ENCODE measurements around the gene IGSF8. TPM values are rescaled to one million over a fixed set of nuclear protein-coding genes. Genes with fewer than 3 reads are reported as not detected.

Gene IGSF8
- polyA plus RNA-seq, 1 donor = 16.7 TPM

GRCh38 chr1:160107512-160107911 is 9.1 kb upstream of the IGSF8 start:
- DNase-seq (ENCODE audit: low read depth) = no peak

GRCh38 chr1:160105155-160105554 is 6.7 kb upstream of the IGSF8 start:
- no peak for DNase-seq (ENCODE audit: low read depth)

DNA sequence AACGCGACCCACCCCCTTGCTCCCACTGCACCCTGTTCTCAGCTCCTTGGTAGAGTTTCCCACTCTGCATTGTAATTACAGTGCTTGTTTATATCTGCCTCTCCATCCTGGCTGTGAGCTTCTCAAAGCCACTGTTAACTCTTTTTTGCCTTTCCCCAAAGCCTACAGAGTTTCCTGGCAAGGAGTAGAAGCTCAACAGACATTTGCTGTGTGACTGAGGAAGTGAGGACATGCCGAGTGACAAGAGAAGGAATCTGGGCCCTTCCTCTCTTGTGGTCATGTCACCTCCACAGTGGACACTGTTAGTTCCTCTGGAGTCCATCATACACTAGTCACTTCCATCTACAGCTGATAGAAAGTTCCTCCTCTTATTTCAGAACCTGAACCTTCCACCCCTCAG is 6.1 kb upstream of the IGSF8 start:
- DNase-seq (ENCODE audit: low read depth) = no peak

DNA sequence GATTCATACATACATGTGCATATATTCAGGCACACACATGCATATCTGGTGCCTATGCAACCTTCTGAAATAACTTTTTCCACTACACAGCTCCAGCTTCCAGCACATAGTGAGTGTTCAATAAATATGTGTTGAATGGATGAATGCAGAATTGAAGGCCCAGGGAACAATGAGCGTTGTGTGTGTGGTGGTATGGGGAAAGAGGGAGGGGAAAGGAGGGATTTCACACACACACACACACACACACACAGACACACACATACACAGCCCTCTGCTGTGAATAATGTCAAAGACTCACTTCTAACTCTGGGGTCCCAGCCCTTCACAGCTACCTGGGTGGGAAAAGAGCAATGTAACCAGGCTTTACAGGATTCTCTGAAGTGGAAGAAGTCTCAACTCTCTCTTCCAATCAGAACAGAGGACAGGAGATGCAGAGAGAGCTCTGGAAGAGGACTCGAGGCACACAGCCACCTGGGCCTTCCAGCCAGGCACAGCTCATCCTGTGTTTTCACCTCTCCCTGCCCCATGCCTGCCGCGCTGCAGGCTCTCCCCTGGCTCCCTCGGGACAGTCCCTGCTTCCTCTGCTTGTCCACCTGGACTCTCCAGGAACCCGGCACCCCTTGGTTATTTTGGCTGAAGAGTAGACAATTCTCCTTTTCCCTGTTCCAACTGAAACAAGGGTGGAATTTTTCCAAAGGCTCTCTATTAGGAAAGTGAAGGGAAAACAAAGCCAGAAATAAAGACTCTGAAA is 5.4 kb upstream of the IGSF8 start:
- DNase-seq (ENCODE audit: low read depth) = no peak

- no peak for DNase-seq (ENCODE audit: low read depth)
Observed at GRCh38 chr1:160101717-160102522, 3.5 kb upstream of the IGSF8 start.

GRCh38 chr1:160101037-160101716 is 2.8 kb upstream of the IGSF8 start:
- DNase-seq (ENCODE audit: low read depth) = no peak

GRCh38 chr1:160099716-160100375 is 1.4 kb upstream of the IGSF8 start:
- DNase-seq (ENCODE audit: low read depth) = no peak

DNA sequence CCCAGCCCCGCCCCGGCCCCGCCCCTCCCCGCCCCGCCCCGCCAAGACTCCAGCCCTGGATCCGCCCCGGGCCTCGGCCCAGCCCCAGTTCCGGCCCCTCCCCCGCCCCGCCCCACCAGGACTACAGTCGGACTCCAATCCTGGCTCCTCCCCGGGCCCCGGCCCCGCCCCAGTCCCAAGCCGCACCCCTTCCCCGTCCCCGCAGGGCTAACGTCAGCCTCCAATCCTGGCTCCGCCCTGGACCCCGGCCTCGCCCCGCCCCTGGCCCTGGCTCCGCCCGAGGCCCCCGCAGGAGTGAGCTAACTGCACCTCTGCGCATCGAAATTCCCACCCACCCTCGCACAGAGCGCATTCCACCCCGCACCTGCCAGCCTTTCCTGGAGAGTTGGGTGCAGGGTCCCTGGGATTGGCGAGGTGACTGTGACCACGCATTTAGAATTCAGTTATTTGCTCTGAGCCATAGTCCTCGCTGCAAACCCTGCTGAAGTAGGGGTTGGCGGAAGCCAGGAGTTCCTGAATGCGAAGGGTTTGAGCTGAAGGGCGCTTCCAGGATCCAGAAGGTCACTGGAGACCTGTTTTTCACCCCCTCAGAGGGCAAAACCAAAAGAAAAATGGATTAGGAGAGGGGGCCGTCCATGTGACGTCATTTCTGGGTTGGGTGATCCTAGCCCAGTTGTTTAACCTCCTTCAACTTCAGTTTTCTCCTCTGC is 588 bp upstream of the IGSF8 start:
- DNase-seq (ENCODE audit: low read depth) = peak; percentile 74

DNA sequence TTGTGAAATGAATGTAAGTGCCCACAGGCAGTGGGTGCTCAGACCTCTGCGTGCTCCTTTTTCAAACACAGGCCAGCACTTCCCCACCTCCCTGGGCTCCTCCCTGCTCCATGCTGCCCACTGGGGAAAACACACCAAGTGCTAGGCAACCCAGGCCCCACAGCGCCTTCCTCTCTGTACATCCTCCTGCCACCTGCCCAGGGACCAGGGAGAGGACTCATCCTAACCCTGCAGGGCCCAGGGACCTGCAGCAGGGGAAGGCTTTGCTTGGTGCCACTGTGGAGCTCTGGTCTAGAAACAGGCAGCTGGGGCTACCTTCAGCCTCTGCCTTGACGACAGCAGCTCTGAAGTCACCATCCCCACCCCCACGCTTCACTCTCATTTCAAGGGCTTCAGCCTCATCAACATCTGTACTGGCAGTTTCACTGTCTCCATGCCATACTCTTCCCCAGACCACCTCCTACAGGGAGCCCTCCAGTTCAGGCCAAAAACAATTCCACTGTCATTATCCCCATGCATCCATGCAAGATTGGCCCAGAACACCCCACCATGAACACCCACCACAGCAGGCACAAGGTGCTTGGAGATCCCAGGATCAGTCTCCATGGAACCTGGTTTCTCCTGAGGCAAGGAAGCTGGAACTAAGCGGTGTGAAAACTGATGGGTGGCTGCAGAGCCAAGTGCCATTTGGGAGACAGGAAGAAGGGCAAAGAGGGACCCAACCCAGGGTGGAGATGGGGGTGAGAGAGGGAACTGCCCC is 1.1 kb downstream of the IGSF8 start:
- no peak for DNase-seq (ENCODE audit: low read depth)

GRCh38 chr1:160096274-160097116 is 1.9 kb downstream of the IGSF8 start:
- DNase-seq (ENCODE audit: low read depth) = no peak

- DNase-seq (ENCODE audit: low read depth) = no peak
Observed at GRCh38 chr1:160095382-160096105, 2.9 kb downstream of the IGSF8 start.

- DNase-seq (ENCODE audit: low read depth) = no peak
Observed at GRCh38 chr1:160094806-160095205, 3.6 kb downstream of the IGSF8 start.

GRCh38 chr1:160094291-160094625 is 4.2 kb downstream of the IGSF8 start:
- DNase-seq (ENCODE audit: low read depth) = no peak

DNA sequence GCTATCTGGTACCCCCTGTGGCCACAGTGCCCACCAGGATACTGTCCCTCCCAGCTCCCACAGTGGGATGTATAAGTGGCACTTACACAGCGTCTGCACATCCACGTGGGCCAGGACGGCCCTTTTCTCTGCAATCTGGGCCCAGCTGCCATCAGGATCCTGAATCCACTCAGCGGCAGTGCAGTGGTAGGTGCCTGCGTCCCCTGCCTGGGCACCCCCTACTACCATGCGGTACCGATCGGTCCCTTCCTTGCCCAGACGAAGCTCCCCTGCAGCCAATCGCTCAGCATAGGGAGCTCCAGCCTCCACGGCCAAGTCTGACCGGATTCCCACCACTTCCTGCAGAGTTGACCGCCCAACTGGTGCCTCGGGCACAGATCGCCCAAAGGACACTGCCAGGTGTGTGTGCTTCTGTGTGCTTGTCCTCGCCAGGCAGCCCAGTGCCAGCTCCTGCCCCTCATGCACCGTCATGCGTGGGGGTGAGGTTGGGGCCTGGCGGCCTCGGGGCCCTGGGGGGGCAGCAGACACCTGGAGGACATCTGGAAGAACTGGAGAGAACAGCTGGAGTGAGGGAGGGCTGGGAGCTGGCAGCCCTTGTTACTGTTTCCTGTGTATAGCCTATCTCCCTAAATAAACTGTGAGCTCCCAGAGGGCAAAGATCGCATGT is 4.7 kb downstream of the IGSF8 start:
- no peak for DNase-seq (ENCODE audit: low read depth)

DNA sequence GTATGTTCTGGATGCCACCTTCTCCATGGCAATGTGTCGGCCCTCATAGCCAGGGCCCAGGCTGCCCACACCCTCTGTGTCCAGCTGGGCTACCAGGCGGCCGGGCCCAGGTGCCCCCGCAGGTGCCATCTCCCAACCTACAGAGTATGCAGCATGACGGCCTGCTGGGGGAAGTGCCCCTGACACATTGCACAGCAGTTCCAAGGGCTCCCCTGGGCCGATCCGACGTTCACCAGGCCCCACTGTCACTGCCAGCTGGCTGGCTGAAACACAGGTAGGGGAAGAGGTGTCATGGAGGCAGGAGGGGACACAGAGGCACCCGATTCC is 5.4 kb downstream of the IGSF8 start:
- DNase-seq (ENCODE audit: low read depth) = no peak

GRCh38 chr1:160092366-160093068 is 5.9 kb downstream of the IGSF8 start:
- no peak for DNase-seq (ENCODE audit: low read depth)

DNA sequence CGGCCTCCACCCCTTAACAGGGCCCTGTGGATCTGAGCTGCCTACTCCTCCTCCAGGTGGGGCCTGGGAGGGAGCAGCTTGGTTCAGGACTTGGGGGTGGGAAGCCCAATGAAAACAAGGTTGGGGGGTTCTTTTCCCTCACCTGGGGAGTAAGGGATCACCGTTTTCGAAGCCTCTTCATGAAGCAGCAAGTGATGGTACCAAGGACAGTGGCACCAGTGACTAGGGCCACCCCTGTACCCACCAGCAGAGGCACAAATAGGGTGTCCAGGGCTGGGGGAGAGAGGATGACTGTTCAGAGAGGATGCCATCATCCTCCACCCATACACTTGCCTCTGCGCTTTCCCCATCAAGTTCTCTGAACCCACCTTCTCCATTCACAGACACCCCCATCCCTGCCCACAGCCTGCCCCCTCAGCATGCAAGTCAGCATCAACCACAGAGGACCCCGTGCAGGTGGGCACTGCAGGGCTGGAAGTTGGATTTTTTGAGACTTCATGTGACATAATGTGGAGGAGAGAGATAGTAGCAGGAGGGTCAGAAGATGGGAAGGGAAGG is 6.7 kb downstream of the IGSF8 start:
- no peak for DNase-seq (ENCODE audit: low read depth)

DNA sequence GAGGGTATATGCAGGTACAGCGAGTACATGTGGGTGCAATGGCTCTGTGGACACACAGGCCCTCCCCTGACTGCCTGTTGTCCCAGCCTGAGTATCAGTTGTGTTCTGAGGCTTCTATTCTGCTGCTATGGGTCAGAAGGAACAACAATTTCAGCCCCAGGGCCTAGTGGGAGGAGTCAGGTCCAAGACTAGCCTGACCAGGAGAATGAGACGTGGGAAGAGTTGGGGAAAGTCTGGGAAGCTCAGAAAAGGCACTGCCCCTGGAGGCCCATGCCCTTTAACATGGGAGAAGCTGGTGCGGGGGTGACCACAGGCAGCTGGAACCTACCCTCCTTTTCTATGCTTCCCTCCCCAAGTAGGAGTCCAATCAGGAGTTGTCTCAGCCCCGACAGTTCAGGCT is 7.7 kb downstream of the IGSF8 start:
- DNase-seq (ENCODE audit: low read depth) = no peak

Measured in forelimb muscle (tissue), 1 donor.